DND-41 (cell line): ENCODE data around the gene COLEC12.

ENCODE experiments used
- ATAC-seq: fragments of 200-7000 bp; cut with Tn5 transposase; 3 replicates; pipeline ENCODE4 v1.9.1; 2021; ENCODE audit warnings: low read depth; ENCODE audit not compliant: insufficient read depth
- DNase-seq: peaks from one replicate; pipeline ENCODE4 v3.0.0-alpha.2; 2020
- H2AFZ ChIP-seq: 2 replicates; pipeline ENCODE4 v1.6.0; 2012; ENCODE audit warnings: low read depth, low read length
- H3K27ac ChIP-seq: 2 replicates; pipeline ENCODE4 v1.5.1; 2012; ENCODE audit warnings: low read length, inconsistent platforms
- H3K27me3 ChIP-seq: fragments of 200-600 bp; sonication (generic); 2 replicates; pipeline ENCODE4 v1.6.0; 2012; ENCODE audit warnings: low read length, mild to moderate bottlenecking, inconsistent platforms; ENCODE audit not compliant: insufficient read depth, poor library complexity
- H3K36me3 ChIP-seq: 2 replicates; pipeline ENCODE4 v1.5.1; 2012; ENCODE audit warnings: low read length, inconsistent platforms; ENCODE audit not compliant: insufficient read depth
- H3K4me1 ChIP-seq: 2 replicates; pipeline ENCODE4 v1.5.1; 2012; ENCODE audit warnings: mild to moderate bottlenecking, low read length; ENCODE audit not compliant: insufficient read depth
- H3K4me2 ChIP-seq: 2 replicates; pipeline ENCODE4 v1.6.0; 2012; ENCODE audit warnings: mild to moderate bottlenecking, moderate library complexity, low read length, inconsistent platforms; ENCODE audit not compliant: insufficient read depth
- H3K4me3 ChIP-seq, 2 experiments: fragments of 200-600 bp in 1 of 2; shearing (Covaris generic) in 1 of 2; 2 replicates each; pipeline ENCODE4 v1.5.1; 2012 to 2016; ENCODE audit warnings: inconsistent platforms in 2 of 2, low read length in 2 of 2, mild to moderate bottlenecking in 2 of 2, low read depth in 1 of 2, moderate library complexity in 1 of 2
- H3K79me2 ChIP-seq: 2 replicates; pipeline ENCODE4 v1.6.0; 2012; ENCODE audit warnings: low read length, inconsistent platforms; ENCODE audit not compliant: insufficient read depth
- H3K9ac ChIP-seq: 2 replicates; pipeline ENCODE4 v1.6.0; 2012; ENCODE audit warnings: low read depth, mild to moderate bottlenecking, inconsistent platforms, low read length, moderate library complexity
- H3K9me3 ChIP-seq: 2 replicates; pipeline ENCODE4 v1.5.1; 2012; ENCODE audit warnings: low read length, moderate library complexity, mild to moderate bottlenecking, inconsistent platforms; ENCODE audit not compliant: insufficient read depth, severe bottlenecking
- H4K20me1 ChIP-seq: 2 replicates; pipeline ENCODE4 v1.6.0; 2012; ENCODE audit warnings: low read length; ENCODE audit not compliant: insufficient read depth
- EZH2 ChIP-seq: IDR thresholded peaks from 3 replicates; pipeline ENCODE4 v1.6.1; 2012; ENCODE audit warnings: borderline replicate concordance, low read depth, mild to moderate bottlenecking, moderate library complexity, low read length, inconsistent platforms; ENCODE audit not compliant: severe bottlenecking
- TF ChIP-seq, protein P1 (sequence below): IDR thresholded peaks from 2 replicates; pipeline ENCODE4 v1.5.1; 2012; ENCODE audit warnings: borderline replicate concordance, low read length, moderate library complexity, mild to moderate bottlenecking; ENCODE audit not compliant: poor library complexity, severe bottlenecking; ENCODE audit errors: extremely low read depth

COLEC12 gene

GRCh38 chr18:484749-485464, 15.6 kb downstream of the COLEC12 start:
- H3K79me2 ChIP-seq: no peaks in the 10 kb centered on the region
- H2AFZ ChIP-seq: no peak overlapping the region
- H3K9me3 ChIP-seq: no peaks in the 10 kb centered on the region
- H3K4me1 ChIP-seq: no peaks in the 10 kb centered on the region
- H3K27me3 ChIP-seq: peaks cover 4% of the 10 kb centered on the region
- TF ChIP-seq EZH2: no peak
- TF ChIP-seq, protein P1, sequence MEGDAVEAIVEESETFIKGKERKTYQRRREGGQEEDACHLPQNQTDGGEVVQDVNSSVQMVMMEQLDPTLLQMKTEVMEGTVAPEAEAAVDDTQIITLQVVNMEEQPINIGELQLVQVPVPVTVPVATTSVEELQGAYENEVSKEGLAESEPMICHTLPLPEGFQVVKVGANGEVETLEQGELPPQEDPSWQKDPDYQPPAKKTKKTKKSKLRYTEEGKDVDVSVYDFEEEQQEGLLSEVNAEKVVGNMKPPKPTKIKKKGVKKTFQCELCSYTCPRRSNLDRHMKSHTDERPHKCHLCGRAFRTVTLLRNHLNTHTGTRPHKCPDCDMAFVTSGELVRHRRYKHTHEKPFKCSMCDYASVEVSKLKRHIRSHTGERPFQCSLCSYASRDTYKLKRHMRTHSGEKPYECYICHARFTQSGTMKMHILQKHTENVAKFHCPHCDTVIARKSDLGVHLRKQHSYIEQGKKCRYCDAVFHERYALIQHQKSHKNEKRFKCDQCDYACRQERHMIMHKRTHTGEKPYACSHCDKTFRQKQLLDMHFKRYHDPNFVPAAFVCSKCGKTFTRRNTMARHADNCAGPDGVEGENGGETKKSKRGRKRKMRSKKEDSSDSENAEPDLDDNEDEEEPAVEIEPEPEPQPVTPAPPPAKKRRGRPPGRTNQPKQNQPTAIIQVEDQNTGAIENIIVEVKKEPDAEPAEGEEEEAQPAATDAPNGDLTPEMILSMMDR: no peak
- ATAC-seq (no peak; the same call in 2 of the 3 replicates), DNase-seq (no peak)
- H3K27ac ChIP-seq: no peak overlapping the region
- H3K9ac ChIP-seq: no peak overlapping the region
- H3K4me3 ChIP-seq: no peak overlapping the region
- H3K4me2 ChIP-seq: no peak overlapping the region
- no peaks in the 10 kb centered on the region for H3K36me3 ChIP-seq
- no peaks in the 10 kb centered on the region for H4K20me1 ChIP-seq

- TF ChIP-seq, protein P1: no peak
- TF ChIP-seq EZH2: no peak
- no peak for ATAC-seq
- no peaks in the 10 kb centered on the region for H4K20me1 ChIP-seq
- H2AFZ ChIP-seq: no peak overlapping the region
- H3K9ac ChIP-seq: no peak overlapping the region
- no peak for DNase-seq
- H3K27me3 ChIP-seq: peaks cover 4% of the 10 kb centered on the region
- H3K9me3 ChIP-seq: no peaks in the 10 kb centered on the region
- no peak overlapping the region for H3K27ac ChIP-seq
- no peak overlapping the region for H3K4me2 ChIP-seq
- no peak overlapping the region for H3K4me3 ChIP-seq
- H3K4me1 ChIP-seq: no peaks in the 10 kb centered on the region
- no peaks in the 10 kb centered on the region for H3K79me2 ChIP-seq
- H3K36me3 ChIP-seq: no peaks in the 10 kb centered on the region
Measured at GRCh38 chr18:478681-479080, 21.8 kb downstream of the COLEC12 start.

DNA sequence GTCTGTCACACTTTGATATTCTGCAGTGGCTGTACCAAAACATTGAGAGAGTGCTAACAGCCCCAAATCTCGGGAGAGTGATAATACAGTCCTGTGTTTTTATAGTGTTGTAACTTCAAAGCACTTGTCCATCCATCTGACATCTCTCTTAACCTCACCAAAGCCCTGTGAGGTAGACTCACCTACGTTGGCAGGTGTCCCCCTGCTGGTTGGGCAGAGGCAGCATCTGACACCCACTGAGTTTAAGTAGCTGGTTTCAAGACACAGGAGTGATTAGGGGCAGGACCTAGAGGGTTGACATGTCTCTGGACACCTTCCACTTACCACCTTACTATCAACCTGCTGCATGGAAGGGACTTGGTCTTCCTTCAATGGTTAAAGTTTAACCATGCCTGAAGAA, 22.9 kb downstream of the COLEC12 start:
- Histone ChIP-seq H3K36me3 (no peaks in the 10 kb centered on the region), H4K20me1 (no peaks in the 10 kb centered on the region), H2AFZ (no peak overlapping the region), H3K4me1 (no peaks in the 10 kb centered on the region), H3K27me3 (peaks cover 4% of the 10 kb centered on the region), H3K4me3 (no peak overlapping the region), H3K9ac (no peak overlapping the region), H3K4me2 (no peak overlapping the region), H3K27ac (no peak overlapping the region), H3K79me2 (no peaks in the 10 kb centered on the region), H3K9me3 (no peaks in the 10 kb centered on the region)
- peak; percentile 54; the same call in 2 of the 3 replicates for ATAC-seq
- no peak for TF ChIP-seq EZH2
- TF ChIP-seq, protein P1: peak; percentile 50
- DNase-seq: peak; percentile 10
